HepG2 (cell line): ENCODE measurements around the gene HDDC2. TPM values are rescaled to one million over a fixed set of nuclear protein-coding genes. Genes with fewer than 3 reads are reported as not detected.

Source experiments
- ARNT2 ChIP-seq: sonication (generic); formaldehyde crosslinking; IDR thresholded peaks from 2 replicates; pipeline ENCODE4 v1.8.0; 2022; ENCODE audit warnings: mild to moderate bottlenecking, low read depth, missing genetic modification reagents, moderate library complexity
- CHCHD3 ChIP-seq: sonication (generic); formaldehyde crosslinking; IDR thresholded peaks from 2 replicates; pipeline ENCODE4 v1.8.0; 2022; ENCODE audit warnings: mild to moderate bottlenecking, missing genetic modification reagents, moderate library complexity
- GTF3A ChIP-seq: sonication (generic); formaldehyde crosslinking; conservative IDR thresholded peaks from 2 replicates; pipeline ENCODE4 v1.4.0; 2020; ENCODE audit warnings: mild to moderate bottlenecking, missing genetic modification reagents
- SALL2 ChIP-seq: sonication (generic); formaldehyde crosslinking; IDR thresholded peaks from 2 replicates; pipeline ENCODE4 v1.8.1; 2023; ENCODE audit warnings: mild to moderate bottlenecking, missing genetic modification reagents, inconsistent platforms
- SIX1 ChIP-seq: sonication (generic); formaldehyde crosslinking; IDR thresholded peaks from 2 replicates; pipeline ENCODE4 v1.4.0; 2020; ENCODE audit warnings: missing genetic modification reagents, borderline replicate concordance
- TMF1 ChIP-seq: sonication (generic); formaldehyde crosslinking; IDR thresholded peaks from 2 replicates; pipeline ENCODE4 v1.8.1; 2022; ENCODE audit warnings: low read depth, missing genetic modification reagents
- ZFP62 ChIP-seq: sonication (generic); formaldehyde crosslinking; IDR thresholded peaks from 2 replicates; pipeline ENCODE4 v1.4.0; 2020; ENCODE audit warnings: missing genetic modification reagents
- ZKSCAN8 ChIP-seq: IDR thresholded peaks from 2 replicates; pipeline ENCODE4 v1.6.1; 2016; ENCODE audit warnings: borderline replicate concordance, missing genetic modification reagents, missing compliant biosample characterization
- ZMYM4 ChIP-seq: sonication (generic); formaldehyde crosslinking; IDR thresholded peaks from 2 replicates; pipeline ENCODE4 v1.8.1; 2023; ENCODE audit warnings: mild to moderate bottlenecking, missing genetic modification reagents
- ZNF501 ChIP-seq: sonication (generic); formaldehyde crosslinking; IDR thresholded peaks from 2 replicates; pipeline ENCODE4 v1.5.1; 2020; ENCODE audit warnings: mild to moderate bottlenecking, moderate library complexity, missing genetic modification reagents
- ZNF839 ChIP-seq: sonication (generic); formaldehyde crosslinking; IDR thresholded peaks from 2 replicates; pipeline ENCODE4 v1.4.0; 2020; ENCODE audit warnings: missing genetic modification reagents, mild to moderate bottlenecking, borderline replicate concordance
- polyA plus RNA-seq, 8 experiments: library from polyadenylated mRNA; depleted of rRNA in 3 of 8; stranded (reverse) in 7 of 8; unstranded in 1 of 8; fragments of >200 nt; fragmentation: Illumina TruSeq in 4 of 8; extraction: Trizol in 4 of 8; gene quantifications; 2 replicates each; pipeline versions ENCODE4 v1.2.1 to v1.2.3, GENCODE V29; 2011 to 2016; ENCODE audit warnings: low read depth in 4 of 8, missing spikeins in 1 of 8, mixed read lengths in 1 of 8; ENCODE audit not compliant: insufficient read depth in 1 of 8
- total RNA-seq, 5 experiments: library from RNA; depleted of rRNA; stranded (reverse); fragments of >200 nt; fragmentation: Illumina TruSeq; extraction: Trizol; gene quantifications; 2 replicates each; pipeline ENCODE4 v1.2.3, GENCODE V29; 2016; ENCODE audit warnings: low read depth in 1 of 5
- TF ChIP-seq, protein P1 (sequence below): sonication (generic); formaldehyde crosslinking; IDR thresholded peaks from 2 replicates; pipeline ENCODE4 v1.5.1; 2020; ENCODE audit warnings: missing genetic modification reagents, mild to moderate bottlenecking, borderline replicate concordance
- TF ChIP-seq, protein P2 (sequence below): sonication (generic); formaldehyde crosslinking; IDR thresholded peaks from 2 replicates; pipeline ENCODE4 v1.4.0; 2020; ENCODE audit warnings: mild to moderate bottlenecking, missing genetic modification reagents
- TF ChIP-seq, protein P3 (sequence below): sonication (generic); formaldehyde crosslinking; IDR thresholded peaks from 2 replicates; pipeline ENCODE4 v1.5.0; 2020; ENCODE audit warnings: mild to moderate bottlenecking, missing genetic modification reagents
- TF ChIP-seq, protein P4 (sequence below): sonication (generic); formaldehyde crosslinking; IDR thresholded peaks from 2 replicates; pipeline ENCODE4 v1.5.1; 2020; ENCODE audit warnings: missing genetic modification reagents, mild to moderate bottlenecking, borderline replicate concordance
- TF ChIP-seq, protein P5 (sequence below): sonication (generic); formaldehyde crosslinking; IDR thresholded peaks from 2 replicates; pipeline ENCODE4 v1.4.0; 2020; ENCODE audit warnings: missing genetic modification reagents

The HDDC2 gene
- total and polyA plus RNA-seq, 2 of the 13 experiments (the other 11 are each of a cell fraction or from before 2014, with no cell fraction given): 76.7 to 78.7 TPM

DNA sequence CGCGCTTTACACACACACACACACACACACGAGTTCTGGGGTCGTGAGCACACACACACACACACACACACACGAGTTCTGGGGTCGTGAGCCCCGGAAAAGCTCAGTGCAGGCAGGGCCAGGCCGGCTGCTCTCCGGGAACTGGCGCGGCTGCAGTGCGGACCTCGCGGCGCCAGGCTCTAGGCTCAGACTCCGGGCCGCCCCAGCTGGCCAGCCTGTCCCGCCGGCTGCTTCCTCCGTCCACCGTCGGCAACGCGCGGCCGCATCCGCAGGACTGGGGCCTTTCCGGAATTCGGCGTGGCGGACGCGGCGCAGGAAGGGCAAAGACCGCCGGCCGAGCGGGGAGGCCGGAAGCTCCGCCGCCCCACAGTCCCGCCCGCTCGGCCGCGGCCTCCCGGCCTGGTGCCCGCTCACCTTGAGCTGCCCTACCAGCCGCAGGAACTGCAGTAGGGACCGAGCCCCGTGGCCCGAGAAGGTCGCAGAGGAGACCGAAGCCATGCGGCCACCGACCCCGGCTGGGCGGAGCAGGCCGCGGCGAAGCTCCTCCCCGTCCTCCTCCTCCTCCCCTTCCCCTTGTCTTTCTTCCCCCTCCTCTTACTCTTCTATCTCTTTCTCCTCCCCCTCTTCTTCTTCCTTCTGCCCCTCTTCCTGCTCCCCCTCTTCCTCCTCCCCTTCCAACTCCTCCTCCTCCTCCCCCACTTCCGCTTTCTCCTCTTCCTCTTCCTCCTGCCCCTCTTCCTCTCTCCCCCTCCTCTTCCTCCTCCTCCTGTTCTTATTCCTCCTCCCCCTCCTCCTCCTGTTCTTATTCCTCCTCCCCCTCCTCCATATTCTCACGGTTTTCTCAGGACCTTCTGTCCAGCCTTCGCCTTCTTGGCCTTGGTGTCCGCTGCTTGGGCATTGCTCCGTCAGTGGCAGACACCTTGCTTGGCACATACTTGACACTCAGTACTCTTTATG is at the start of gene HDDC2 (continued):
- TF ChIP-seq, protein P1, sequence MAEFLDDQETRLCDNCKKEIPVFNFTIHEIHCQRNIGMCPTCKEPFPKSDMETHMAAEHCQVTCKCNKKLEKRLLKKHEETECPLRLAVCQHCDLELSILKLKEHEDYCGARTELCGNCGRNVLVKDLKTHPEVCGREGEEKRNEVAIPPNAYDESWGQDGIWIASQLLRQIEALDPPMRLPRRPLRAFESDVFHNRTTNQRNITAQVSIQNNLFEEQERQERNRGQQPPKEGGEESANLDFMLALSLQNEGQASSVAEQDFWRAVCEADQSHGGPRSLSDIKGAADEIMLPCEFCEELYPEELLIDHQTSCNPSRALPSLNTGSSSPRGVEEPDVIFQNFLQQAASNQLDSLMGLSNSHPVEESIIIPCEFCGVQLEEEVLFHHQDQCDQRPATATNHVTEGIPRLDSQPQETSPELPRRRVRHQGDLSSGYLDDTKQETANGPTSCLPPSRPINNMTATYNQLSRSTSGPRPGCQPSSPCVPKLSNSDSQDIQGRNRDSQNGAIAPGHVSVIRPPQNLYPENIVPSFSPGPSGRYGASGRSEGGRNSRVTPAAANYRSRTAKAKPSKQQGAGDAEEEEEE (CRISPR knock-in tag): no peak
- TF ChIP-seq, protein P2, sequence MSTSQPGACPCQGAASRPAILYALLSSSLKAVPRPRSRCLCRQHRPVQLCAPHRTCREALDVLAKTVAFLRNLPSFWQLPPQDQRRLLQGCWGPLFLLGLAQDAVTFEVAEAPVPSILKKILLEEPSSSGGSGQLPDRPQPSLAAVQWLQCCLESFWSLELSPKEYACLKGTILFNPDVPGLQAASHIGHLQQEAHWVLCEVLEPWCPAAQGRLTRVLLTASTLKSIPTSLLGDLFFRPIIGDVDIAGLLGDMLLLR (CRISPR knock-in tag): 0 out of 2 replicates have a peak, but pooled peaks have one; percentile 53
- peak; percentile 95 for TF ChIP-seq ARNT2 (CRISPR knock-in tag)
- peak; percentile 81 for TF ChIP-seq ZNF839 (CRISPR knock-in tag)
- TF ChIP-seq, protein P3, sequence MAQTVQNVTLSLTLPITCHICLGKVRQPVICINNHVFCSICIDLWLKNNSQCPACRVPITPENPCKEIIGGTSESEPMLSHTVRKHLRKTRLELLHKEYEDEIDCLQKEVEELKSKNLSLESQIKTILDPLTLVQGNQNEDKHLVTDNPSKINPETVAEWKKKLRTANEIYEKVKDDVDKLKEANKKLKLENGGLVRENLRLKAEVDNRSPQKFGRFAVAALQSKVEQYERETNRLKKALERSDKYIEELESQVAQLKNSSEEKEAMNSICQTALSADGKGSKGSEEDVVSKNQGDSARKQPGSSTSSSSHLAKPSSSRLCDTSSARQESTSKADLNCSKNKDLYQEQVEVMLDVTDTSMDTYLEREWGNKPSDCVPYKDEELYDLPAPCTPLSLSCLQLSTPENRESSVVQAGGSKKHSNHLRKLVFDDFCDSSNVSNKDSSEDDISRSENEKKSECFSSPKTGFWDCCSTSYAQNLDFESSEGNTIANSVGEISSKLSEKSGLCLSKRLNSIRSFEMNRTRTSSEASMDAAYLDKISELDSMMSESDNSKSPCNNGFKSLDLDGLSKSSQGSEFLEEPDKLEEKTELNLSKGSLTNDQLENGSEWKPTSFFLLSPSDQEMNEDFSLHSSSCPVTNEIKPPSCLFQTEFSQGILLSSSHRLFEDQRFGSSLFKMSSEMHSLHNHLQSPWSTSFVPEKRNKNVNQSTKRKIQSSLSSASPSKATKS: no peak; the same call in 1 of the 2 replicates
- TF ChIP-seq SALL2: peak; percentile 89
- TF ChIP-seq ZMYM4: peak; percentile 95
- peak; percentile 88; the same call in 1 of the 2 replicates for TF ChIP-seq TMF1 (CRISPR knock-in tag)
- peak; percentile 98 for TF ChIP-seq GTF3A (CRISPR knock-in tag)
- peak; percentile 91 for TF ChIP-seq ZNF501 (CRISPR knock-in tag)
- TF ChIP-seq, protein P4, sequence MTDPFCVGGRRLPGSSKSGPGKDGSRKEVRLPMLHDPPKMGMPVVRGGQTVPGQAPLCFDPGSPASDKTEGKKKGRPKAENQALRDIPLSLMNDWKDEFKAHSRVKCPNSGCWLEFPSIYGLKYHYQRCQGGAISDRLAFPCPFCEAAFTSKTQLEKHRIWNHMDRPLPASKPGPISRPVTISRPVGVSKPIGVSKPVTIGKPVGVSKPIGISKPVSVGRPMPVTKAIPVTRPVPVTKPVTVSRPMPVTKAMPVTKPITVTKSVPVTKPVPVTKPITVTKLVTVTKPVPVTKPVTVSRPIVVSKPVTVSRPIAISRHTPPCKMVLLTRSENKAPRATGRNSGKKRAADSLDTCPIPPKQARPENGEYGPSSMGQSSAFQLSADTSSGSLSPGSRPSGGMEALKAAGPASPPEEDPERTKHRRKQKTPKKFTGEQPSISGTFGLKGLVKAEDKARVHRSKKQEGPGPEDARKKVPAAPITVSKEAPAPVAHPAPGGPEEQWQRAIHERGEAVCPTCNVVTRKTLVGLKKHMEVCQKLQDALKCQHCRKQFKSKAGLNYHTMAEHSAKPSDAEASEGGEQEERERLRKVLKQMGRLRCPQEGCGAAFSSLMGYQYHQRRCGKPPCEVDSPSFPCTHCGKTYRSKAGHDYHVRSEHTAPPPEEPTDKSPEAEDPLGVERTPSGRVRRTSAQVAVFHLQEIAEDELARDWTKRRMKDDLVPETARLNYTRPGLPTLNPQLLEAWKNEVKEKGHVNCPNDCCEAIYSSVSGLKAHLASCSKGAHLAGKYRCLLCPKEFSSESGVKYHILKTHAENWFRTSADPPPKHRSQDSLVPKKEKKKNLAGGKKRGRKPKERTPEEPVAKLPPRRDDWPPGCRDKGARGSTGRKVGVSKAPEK: peak; percentile 92; the same call in 1 of the 2 replicates
- TF ChIP-seq ZFP62 (CRISPR knock-in tag): no peak
- TF ChIP-seq ZKSCAN8 (CRISPR knock-in tag): 0 out of 2 replicates have a peak, but pooled peaks have one; percentile 47
- TF ChIP-seq, protein P5, sequence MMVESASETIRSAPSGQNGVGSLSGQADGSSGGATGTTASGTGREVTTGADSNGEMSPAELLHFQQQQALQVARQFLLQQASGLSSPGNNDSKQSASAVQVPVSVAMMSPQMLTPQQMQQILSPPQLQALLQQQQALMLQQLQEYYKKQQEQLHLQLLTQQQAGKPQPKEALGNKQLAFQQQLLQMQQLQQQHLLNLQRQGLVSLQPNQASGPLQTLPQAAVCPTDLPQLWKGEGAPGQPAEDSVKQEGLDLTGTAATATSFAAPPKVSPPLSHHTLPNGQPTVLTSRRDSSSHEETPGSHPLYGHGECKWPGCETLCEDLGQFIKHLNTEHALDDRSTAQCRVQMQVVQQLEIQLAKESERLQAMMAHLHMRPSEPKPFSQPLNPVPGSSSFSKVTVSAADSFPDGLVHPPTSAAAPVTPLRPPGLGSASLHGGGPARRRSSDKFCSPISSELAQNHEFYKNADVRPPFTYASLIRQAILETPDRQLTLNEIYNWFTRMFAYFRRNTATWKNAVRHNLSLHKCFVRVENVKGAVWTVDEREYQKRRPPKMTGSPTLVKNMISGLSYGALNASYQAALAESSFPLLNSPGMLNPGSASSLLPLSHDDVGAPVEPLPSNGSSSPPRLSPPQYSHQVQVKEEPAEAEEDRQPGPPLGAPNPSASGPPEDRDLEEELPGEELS: peak; percentile 54; the same call in 1 of the 2 replicates
- TF ChIP-seq CHCHD3 (CRISPR knock-in tag): no peak; the same call in 1 of the 2 replicates
- no peak for TF ChIP-seq SIX1 (CRISPR knock-in tag)
